HG02970 (cell line): Measurements from ENCODE around the gene ZNF579.
"Not testable (repeated sequence)": the region's sequence is repeated elsewhere in the genome, so short reads cannot be mapped to it uniquely, and the experiment has no call there.

ENCODE experiments used
- ATAC-seq: cut with Tn5 transposase; IDR thresholded peaks from one replicate; pipeline ENCODE4 v1.9.1; 2021; ENCODE audit warnings: mild to moderate bottlenecking, moderate library complexity, moderate number of reproducible peaks; ENCODE audit not compliant: unreplicated experiment, low FRiP score

ZNF579 gene

GRCh38 chr19:55598034-55598433, 17.4 kb upstream of the ZNF579 start:
- ATAC-seq, result no peak

- no peak for ATAC-seq
These were observed 16.9 kb upstream of the ZNF579 start for GRCh38 chr19:55597501-55597921.

GRCh38 chr19:55596304-55596703, 15.7 kb upstream of the ZNF579 start:
- no peak for ATAC-seq

GRCh38 chr19:55594996-55595545, 14.4 kb upstream of the ZNF579 start:
- ATAC-seq, result no peak

GRCh38 chr19:55593096-55593772, 12.6 kb upstream of the ZNF579 start:
- ATAC-seq, result no peak

GRCh38 chr19:55592391-55593090, 11.9 kb upstream of the ZNF579 start:
- ATAC-seq, result no peak

GRCh38 chr19:55591555-55591954, 10.9 kb upstream of the ZNF579 start:
- no peak for ATAC-seq

DNA sequence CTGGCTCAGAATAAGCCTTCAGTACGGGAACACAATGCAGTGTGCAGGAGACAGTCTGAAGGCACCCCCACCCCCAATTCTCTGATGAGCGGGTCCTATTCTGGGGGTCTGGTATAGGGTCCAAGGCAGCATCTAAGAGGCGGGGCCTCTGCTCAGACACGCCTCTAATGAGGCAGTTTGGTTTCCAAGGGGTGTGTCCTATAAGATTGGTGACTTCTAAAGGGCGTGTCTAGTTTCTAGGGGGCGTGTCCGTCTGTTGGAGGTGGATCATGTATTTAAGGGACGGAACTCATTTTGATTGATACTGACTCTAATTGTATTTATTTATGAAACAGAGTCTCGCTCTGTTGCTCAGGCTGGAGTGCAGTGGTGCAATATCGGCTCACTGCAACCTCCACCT, 10.0 kb upstream of the ZNF579 start:
- ATAC-seq, result no peak

DNA sequence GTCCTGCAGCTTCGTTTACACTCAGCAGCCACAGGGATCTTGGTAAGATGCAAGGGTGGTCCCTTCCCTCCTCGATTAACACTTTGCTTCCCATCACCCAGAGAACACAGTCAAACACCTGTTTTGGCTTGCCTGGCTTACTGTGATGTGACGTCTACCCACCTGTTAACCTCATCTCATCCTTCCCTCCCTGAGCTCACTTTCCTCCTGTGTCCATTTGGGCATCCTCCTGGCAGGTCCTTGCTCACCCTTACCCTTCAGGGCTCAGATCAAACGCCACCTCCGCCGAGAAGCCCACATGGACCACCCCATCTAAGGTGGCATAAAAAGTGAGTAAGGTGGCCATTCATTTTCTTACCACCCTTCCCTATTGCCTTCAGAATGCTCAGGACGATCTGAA, 9.5 kb upstream of the ZNF579 start:
- no peak for ATAC-seq

- no peak for ATAC-seq
These were observed 8.1 kb upstream of the ZNF579 start for GRCh38 chr19:55588738-55589137.

- ATAC-seq, result peak; percentile 79
These were observed 6.5 kb upstream of the ZNF579 start for GRCh38 chr19:55586976-55587668.

DNA sequence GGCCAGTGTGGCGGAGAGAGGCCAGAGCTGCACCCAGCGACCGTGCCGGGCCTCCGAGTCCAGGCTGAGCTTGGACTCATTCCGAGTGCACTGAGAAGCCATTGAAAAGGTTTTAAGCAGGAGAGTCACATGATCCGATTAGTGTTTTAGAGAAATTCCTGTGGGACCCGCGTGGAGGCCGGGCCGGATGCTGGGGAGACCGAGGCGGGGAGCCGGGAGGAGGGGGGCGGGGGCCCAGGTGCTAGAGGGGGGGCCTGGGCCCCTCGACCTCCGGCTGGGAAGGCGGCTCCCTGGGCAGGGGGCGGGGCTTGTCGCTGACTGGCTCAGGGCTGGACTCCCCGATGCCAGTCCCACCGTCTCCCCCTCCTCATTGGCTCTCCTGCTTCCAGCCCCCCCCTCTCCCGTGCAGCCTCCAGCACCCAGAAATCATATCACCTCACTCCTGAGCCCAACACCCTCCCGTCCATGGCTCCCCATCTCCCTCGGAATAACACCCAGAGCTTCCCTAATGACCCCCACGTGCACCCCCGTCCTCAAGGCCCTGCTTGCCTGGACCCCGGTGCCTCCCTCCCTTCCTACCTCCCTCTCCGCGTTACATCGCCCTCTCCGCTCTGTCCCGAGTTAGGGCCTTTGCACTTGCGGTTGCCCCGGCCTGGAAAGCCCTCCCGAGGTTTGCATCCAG, 5.2 kb upstream of the ZNF579 start:
- ATAC-seq, result no peak

GRCh38 chr19:55584871-55585270, 4.2 kb upstream of the ZNF579 start:
- ATAC-seq, result no peak

GRCh38 chr19:55583897-55584296, 3.2 kb upstream of the ZNF579 start:
- not testable (repeated sequence) for ATAC-seq

- not testable (repeated sequence) for ATAC-seq
These were observed 1.6 kb upstream of the ZNF579 start for GRCh38 chr19:55582284-55582683.

DNA sequence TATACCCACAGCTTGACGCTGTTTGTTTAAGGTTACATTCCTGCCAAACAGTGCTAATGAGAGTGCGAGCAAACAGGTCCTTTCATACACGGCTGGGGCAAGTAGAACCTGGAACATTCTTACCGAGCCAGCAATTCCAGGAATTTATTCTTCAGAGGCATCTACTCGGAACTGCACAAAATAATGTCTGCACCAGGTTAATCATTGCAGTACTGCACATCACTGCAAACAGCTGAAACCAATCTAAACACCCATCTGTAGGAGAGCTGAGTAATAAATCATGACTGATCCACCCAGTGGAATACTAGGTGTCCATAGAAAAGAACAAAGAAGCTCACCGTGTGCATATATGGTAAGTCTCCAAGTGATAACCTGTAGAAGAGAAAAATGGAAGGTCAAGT, 1.2 kb upstream of the ZNF579 start:
- no peak for ATAC-seq

GRCh38 chr19:55581145-55581822, 636 bp upstream of the ZNF579 start:
- no peak for ATAC-seq

DNA sequence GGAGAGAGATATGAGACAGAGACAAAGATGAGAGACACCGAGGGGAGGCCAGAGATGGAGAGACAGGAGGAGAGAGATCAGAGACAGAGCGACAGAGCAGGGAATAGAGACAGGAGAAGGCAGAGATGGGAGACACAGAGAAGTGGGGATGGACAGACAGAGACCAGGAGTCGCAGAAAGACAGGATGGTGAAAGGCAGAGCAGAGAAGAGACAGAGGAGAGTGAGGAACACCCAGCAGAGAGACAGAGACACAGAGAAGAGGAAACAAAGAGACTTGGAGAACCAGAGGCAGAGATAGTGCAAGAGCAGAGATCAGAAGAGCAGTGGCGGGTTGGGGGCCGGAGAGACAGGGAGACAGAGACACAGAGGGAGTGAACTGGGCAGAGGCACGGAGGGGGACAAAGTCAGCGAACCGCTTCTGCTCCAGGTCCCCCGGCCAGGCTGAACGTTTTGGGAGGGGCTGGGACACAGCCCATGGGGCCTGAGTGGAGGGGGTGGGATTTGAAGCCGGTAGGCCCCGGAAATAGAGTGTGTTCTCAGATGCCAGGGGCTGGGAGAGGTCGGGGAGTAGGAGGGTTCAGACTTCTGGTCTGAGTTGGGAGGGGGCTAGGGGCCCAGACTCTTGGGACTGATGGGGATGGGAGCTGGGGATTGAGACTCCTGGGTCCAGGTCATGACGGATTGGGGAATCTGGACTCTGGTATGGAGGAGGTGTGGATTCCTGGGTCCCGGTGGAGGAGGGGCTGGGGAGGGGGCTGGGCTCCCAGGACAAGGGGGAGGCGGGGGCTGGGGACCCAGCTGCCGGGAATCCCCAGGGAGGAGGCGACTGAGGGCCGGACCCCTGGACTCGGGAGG, 654 bp downstream of the ZNF579 start:
- ATAC-seq, result no peak
